ENCODE measurements around the gene ANKRD11. TPM values are rescaled to one million over a fixed set of nuclear protein-coding genes. Genes with fewer than 3 reads are reported as not detected.
A peak's percentile ranks its signal among the peaks of the same experiment; 100 is the strongest.

The ANKRD11 gene
- total RNA-seq, 1 experiment from 2014 or later: 242 TPM

- CTCF ChIA-PET: no interaction called here
- TF ChIP-seq CTCF (IDR thresholded peaks at IDR 0.05; ENCODE audit: unreplicated experiment): no peak
- Mint-ChIP-seq H3K36me3 (ENCODE audit: insufficient read depth, unreplicated experiment) (peaks cover 59% of the 10 kb centered on the region), H3K4me1 (ENCODE audit: low read depth, unreplicated experiment) (peaks cover 82% of the 10 kb centered on the region), H3K27me3 (ENCODE audit: unreplicated experiment) (no peaks in the 10 kb centered on the region), H3K27ac (ENCODE audit: unreplicated experiment) (no peak overlapping the region), H3K4me3 (ENCODE audit: low read depth, unreplicated experiment) (no peak overlapping the region), H3K9me3 (ENCODE audit: low read depth, unreplicated experiment) (no peaks in the 10 kb centered on the region)
- intact Hi-C loops (cut with micrococcal nuclease; ENCODE audit: unreplicated experiment): no loop called here
- no TSS peak for BruUV-seq (replicated peaks)
- DNase-seq: no peak
Measured at GRCh38 chr16:89482817-89483205, 7.5 kb downstream of the ANKRD11 start.

GRCh38 chr16:89482150-89482816, 8.1 kb downstream of the ANKRD11 start:
- no peak overlapping the region for H3K27ac Mint-ChIP-seq (ENCODE audit: unreplicated experiment)
- no peak overlapping the region for H3K4me3 Mint-ChIP-seq (ENCODE audit: low read depth, unreplicated experiment)
- H3K9me3 Mint-ChIP-seq (ENCODE audit: low read depth, unreplicated experiment): no peaks in the 10 kb centered on the region
- no peaks in the 10 kb centered on the region for H3K27me3 Mint-ChIP-seq (ENCODE audit: unreplicated experiment)
- intact Hi-C loops (cut with micrococcal nuclease; ENCODE audit: unreplicated experiment): no loop called here
- no TSS peak for BruUV-seq (replicated peaks)
- CTCF ChIA-PET: no interaction called here
- H3K4me1 Mint-ChIP-seq (ENCODE audit: low read depth, unreplicated experiment): peaks cover 83% of the 10 kb centered on the region
- no peak for DNase-seq
- no peak for TF ChIP-seq CTCF (IDR thresholded peaks at IDR 0.05; ENCODE audit: unreplicated experiment)
- peaks cover 56% of the 10 kb centered on the region for H3K36me3 Mint-ChIP-seq (ENCODE audit: insufficient read depth, unreplicated experiment)

GRCh38 chr16:89481356-89481955, 8.9 kb downstream of the ANKRD11 start:
- CTCF ChIA-PET: no interaction called here

GRCh38 chr16:89478576-89479221, 11.7 kb downstream of the ANKRD11 start:
- H3K4me3 Mint-ChIP-seq (ENCODE audit: low read depth, unreplicated experiment): peak overlapping the region; percentile 18
- peaks cover 50% of the 10 kb centered on the region for H3K36me3 Mint-ChIP-seq (ENCODE audit: insufficient read depth, unreplicated experiment)
- peaks cover 82% of the 10 kb centered on the region for H3K4me1 Mint-ChIP-seq (ENCODE audit: low read depth, unreplicated experiment)
- no TSS peak for BruUV-seq (replicated peaks)
- peak overlapping the region; percentile 46 for H3K27ac Mint-ChIP-seq (ENCODE audit: unreplicated experiment)
- no peak for TF ChIP-seq CTCF (IDR thresholded peaks at IDR 0.05; ENCODE audit: unreplicated experiment)
- no peaks in the 10 kb centered on the region for H3K9me3 Mint-ChIP-seq (ENCODE audit: low read depth, unreplicated experiment)
- DNase-seq: no peak
- no peaks in the 10 kb centered on the region for H3K27me3 Mint-ChIP-seq (ENCODE audit: unreplicated experiment)
- CTCF ChIA-PET: no interaction called here
- intact Hi-C loops (cut with micrococcal nuclease; ENCODE audit: unreplicated experiment): loop anchor here (5.0 kb wide), 1 partner anchor 36 kb away; no protein-coding TSS in a partner anchor

More at GRCh38 chr16:89481356-89481955, 8.9 kb downstream of the ANKRD11 start:
- no peaks in the 10 kb centered on the region for H3K27me3 Mint-ChIP-seq (ENCODE audit: unreplicated experiment)
- BruUV-seq (replicated peaks): no TSS peak
- H3K9me3 Mint-ChIP-seq (ENCODE audit: low read depth, unreplicated experiment): no peaks in the 10 kb centered on the region
- H3K4me1 Mint-ChIP-seq (ENCODE audit: low read depth, unreplicated experiment): peaks cover 83% of the 10 kb centered on the region
- no peak overlapping the region for H3K4me3 Mint-ChIP-seq (ENCODE audit: low read depth, unreplicated experiment)
- no peak for DNase-seq
- H3K27ac Mint-ChIP-seq (ENCODE audit: unreplicated experiment): peak overlapping the region; percentile 1
- H3K36me3 Mint-ChIP-seq (ENCODE audit: insufficient read depth, unreplicated experiment): peaks cover 51% of the 10 kb centered on the region
- intact Hi-C loops (cut with micrococcal nuclease; ENCODE audit: unreplicated experiment): no loop called here
- no peak for TF ChIP-seq CTCF (IDR thresholded peaks at IDR 0.05; ENCODE audit: unreplicated experiment)

Measured in Calu3 (cell line).